ENCODE measurements around the gene PCDHGA8.

DNA sequence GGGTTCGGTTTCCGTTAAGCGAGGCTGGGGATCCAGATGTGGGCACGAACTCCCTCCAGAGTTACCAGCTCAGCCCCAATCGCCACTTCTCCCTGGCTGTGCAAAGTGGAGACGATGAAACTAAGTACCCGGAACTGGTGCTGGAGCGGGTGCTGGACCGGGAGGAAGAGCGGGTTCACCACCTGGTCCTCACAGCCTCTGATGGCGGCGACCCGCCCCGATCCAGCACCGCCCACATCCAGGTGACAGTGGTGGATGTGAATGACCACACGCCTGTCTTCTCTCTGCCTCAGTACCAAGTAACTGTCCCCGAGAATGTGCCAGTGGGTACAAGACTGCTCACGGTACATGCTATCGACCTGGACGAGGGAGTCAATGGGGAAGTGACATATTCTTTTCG is 9.1 kb upstream of the PCDHGA8 start:
- no peak for TF ChIP-seq ATAD3A (CRISPR knock-in tag; IDR thresholded peaks at IDR 0.05)
- TF ChIP-seq, protein P1, sequence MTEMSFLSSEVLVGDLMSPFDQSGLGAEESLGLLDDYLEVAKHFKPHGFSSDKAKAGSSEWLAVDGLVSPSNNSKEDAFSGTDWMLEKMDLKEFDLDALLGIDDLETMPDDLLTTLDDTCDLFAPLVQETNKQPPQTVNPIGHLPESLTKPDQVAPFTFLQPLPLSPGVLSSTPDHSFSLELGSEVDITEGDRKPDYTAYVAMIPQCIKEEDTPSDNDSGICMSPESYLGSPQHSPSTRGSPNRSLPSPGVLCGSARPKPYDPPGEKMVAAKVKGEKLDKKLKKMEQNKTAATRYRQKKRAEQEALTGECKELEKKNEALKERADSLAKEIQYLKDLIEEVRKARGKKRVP (CRISPR knock-in tag; IDR thresholded peaks at IDR 0.05): no peak
- no peak for TF ChIP-seq SRF (IDR thresholded peaks at IDR 0.05; ENCODE audit: low read depth, low read length)
- TF ChIP-seq, protein P2, sequence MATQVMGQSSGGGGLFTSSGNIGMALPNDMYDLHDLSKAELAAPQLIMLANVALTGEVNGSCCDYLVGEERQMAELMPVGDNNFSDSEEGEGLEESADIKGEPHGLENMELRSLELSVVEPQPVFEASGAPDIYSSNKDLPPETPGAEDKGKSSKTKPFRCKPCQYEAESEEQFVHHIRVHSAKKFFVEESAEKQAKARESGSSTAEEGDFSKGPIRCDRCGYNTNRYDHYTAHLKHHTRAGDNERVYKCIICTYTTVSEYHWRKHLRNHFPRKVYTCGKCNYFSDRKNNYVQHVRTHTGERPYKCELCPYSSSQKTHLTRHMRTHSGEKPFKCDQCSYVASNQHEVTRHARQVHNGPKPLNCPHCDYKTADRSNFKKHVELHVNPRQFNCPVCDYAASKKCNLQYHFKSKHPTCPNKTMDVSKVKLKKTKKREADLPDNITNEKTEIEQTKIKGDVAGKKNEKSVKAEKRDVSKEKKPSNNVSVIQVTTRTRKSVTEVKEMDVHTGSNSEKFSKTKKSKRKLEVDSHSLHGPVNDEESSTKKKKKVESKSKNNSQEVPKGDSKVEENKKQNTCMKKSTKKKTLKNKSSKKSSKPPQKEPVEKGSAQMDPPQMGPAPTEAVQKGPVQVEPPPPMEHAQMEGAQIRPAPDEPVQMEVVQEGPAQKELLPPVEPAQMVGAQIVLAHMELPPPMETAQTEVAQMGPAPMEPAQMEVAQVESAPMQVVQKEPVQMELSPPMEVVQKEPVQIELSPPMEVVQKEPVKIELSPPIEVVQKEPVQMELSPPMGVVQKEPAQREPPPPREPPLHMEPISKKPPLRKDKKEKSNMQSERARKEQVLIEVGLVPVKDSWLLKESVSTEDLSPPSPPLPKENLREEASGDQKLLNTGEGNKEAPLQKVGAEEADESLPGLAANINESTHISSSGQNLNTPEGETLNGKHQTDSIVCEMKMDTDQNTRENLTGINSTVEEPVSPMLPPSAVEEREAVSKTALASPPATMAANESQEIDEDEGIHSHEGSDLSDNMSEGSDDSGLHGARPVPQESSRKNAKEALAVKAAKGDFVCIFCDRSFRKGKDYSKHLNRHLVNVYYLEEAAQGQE (IDR thresholded peaks at IDR 0.05; ENCODE audit: borderline replicate concordance in 1 of 2, low read depth in 1 of 2, low read length in 2 of 2): no peak
- TF ChIP-seq, protein P3, sequence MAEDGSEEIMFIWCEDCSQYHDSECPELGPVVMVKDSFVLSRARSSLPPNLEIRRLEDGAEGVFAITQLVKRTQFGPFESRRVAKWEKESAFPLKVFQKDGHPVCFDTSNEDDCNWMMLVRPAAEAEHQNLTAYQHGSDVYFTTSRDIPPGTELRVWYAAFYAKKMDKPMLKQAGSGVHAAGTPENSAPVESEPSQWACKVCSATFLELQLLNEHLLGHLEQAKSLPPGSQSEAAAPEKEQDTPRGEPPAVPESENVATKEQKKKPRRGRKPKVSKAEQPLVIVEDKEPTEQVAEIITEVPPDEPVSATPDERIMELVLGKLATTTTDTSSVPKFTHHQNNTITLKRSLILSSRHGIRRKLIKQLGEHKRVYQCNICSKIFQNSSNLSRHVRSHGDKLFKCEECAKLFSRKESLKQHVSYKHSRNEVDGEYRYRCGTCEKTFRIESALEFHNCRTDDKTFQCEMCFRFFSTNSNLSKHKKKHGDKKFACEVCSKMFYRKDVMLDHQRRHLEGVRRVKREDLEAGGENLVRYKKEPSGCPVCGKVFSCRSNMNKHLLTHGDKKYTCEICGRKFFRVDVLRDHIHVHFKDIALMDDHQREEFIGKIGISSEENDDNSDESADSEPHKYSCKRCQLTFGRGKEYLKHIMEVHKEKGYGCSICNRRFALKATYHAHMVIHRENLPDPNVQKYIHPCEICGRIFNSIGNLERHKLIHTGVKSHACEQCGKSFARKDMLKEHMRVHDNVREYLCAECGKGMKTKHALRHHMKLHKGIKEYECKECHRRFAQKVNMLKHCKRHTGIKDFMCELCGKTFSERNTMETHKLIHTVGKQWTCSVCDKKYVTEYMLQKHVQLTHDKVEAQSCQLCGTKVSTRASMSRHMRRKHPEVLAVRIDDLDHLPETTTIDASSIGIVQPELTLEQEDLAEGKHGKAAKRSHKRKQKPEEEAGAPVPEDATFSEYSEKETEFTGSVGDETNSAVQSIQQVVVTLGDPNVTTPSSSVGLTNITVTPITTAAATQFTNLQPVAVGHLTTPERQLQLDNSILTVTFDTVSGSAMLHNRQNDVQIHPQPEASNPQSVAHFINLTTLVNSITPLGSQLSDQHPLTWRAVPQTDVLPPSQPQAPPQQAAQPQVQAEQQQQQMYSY (CRISPR knock-in tag; IDR thresholded peaks at IDR 0.05): no peak
- TF ChIP-seq, protein P4, sequence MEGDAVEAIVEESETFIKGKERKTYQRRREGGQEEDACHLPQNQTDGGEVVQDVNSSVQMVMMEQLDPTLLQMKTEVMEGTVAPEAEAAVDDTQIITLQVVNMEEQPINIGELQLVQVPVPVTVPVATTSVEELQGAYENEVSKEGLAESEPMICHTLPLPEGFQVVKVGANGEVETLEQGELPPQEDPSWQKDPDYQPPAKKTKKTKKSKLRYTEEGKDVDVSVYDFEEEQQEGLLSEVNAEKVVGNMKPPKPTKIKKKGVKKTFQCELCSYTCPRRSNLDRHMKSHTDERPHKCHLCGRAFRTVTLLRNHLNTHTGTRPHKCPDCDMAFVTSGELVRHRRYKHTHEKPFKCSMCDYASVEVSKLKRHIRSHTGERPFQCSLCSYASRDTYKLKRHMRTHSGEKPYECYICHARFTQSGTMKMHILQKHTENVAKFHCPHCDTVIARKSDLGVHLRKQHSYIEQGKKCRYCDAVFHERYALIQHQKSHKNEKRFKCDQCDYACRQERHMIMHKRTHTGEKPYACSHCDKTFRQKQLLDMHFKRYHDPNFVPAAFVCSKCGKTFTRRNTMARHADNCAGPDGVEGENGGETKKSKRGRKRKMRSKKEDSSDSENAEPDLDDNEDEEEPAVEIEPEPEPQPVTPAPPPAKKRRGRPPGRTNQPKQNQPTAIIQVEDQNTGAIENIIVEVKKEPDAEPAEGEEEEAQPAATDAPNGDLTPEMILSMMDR (CRISPR knock-in tag; IDR thresholded peaks at IDR 0.05): no peak
- no peak for TF ChIP-seq FOXK2 (IDR thresholded peaks at IDR 0.05)
- TF ChIP-seq JUND (CRISPR knock-in tag; IDR thresholded peaks at IDR 0.05): no peak
- TF ChIP-seq, protein P5, sequence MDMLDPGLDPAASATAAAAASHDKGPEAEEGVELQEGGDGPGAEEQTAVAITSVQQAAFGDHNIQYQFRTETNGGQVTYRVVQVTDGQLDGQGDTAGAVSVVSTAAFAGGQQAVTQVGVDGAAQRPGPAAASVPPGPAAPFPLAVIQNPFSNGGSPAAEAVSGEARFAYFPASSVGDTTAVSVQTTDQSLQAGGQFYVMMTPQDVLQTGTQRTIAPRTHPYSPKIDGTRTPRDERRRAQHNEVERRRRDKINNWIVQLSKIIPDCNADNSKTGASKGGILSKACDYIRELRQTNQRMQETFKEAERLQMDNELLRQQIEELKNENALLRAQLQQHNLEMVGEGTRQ (IDR thresholded peaks at IDR 0.05; ENCODE audit: low read depth, low read length): no peak
- TF ChIP-seq, protein P5 (CRISPR knock-in tag; IDR thresholded peaks at IDR 0.05; ENCODE audit: borderline replicate concordance): no peak
- TF ChIP-seq, protein P6, sequence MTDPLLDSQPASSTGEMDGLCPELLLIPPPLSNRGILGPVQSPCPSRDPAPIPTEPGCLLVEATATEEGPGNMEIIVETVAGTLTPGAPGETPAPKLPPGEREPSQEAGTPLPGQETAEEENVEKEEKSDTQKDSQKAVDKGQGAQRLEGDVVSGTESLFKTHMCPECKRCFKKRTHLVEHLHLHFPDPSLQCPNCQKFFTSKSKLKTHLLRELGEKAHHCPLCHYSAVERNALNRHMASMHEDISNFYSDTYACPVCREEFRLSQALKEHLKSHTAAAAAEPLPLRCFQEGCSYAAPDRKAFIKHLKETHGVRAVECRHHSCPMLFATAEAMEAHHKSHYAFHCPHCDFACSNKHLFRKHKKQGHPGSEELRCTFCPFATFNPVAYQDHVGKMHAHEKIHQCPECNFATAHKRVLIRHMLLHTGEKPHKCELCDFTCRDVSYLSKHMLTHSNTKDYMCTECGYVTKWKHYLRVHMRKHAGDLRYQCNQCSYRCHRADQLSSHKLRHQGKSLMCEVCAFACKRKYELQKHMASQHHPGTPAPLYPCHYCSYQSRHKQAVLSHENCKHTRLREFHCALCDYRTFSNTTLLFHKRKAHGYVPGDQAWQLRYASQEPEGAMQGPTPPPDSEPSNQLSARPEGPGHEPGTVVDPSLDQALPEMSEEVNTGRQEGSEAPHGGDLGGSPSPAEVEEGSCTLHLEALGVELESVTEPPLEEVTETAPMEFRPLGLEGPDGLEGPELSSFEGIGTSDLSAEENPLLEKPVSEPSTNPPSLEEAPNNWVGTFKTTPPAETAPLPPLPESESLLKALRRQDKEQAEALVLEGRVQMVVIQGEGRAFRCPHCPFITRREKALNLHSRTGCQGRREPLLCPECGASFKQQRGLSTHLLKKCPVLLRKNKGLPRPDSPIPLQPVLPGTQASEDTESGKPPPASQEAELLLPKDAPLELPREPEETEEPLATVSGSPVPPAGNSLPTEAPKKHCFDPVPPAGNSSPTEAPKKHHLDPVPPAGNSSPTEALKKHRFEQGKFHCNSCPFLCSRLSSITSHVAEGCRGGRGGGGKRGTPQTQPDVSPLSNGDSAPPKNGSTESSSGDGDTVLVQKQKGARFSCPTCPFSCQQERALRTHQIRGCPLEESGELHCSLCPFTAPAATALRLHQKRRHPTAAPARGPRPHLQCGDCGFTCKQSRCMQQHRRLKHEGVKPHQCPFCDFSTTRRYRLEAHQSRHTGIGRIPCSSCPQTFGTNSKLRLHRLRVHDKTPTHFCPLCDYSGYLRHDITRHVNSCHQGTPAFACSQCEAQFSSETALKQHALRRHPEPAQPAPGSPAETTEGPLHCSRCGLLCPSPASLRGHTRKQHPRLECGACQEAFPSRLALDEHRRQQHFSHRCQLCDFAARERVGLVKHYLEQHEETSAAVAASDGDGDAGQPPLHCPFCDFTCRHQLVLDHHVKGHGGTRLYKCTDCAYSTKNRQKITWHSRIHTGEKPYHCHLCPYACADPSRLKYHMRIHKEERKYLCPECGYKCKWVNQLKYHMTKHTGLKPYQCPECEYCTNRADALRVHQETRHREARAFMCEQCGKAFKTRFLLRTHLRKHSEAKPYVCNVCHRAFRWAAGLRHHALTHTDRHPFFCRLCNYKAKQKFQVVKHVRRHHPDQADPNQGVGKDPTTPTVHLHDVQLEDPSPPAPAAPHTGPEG (CRISPR knock-in tag; IDR thresholded peaks at IDR 0.05): no peak

Data from HepG2 (cell line).